GM18507 (cell line): ENCODE results near the gene PCGF3.
"Not testable (repeated sequence)": the region's sequence is repeated elsewhere in the genome, so short reads cannot be mapped to it uniquely, and the experiment has no call there.

Experiments
- DNase-seq: peaks from one replicate; pipeline ENCODE4 v3.0.0; 2011; ENCODE audit warnings: low read depth; ENCODE audit not compliant: insufficient read length; ENCODE audit errors: extremely low spot score
- FAIRE-seq: peaks from 2 replicates; lab custom pipeline; 2011; peaks lifted over from hg19 to GRCh38; lab: Jason Lieb, UNC

PCGF3 gene

DNA sequence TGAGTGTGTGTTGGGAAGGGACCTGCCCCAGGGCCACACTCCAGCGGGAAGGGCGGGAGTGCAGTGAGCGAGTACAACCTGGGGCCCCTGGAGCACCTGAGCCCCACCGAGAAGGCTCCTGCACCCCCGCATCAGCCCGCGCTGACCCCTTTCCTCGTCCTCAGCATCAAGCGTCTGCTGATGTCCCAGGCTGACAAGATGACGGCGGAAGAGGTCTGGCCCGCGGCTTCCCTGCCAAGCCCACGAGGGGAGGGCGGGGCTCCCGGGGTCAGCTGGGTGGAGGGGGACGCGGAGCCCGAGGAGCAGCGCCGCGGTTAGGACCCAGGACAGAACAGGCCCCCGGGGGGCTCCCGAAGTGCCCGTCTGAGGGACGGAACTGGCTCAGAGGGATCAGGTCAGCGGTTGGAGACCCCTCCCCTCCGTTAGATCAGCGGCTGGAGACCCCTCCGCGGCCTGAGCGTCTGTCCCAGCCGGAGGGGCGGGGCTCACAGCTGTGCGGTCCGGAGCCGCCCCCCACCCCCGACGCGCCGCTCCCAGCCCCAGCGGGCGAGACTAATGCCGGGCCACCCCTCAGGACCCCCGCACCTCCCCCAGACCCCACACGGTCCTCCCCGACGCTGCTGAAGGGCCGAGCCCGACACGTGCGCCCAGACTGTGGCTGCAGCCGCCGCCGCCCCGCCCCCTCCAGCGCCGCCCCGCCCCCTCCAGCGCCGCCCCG lies 24.5 kb upstream of the PCGF3 start:
- no peak for FAIRE-seq
- no peak for DNase-seq

- no peak for FAIRE-seq
- DNase-seq = no peak
Measured at GRCh38 chr4:681736-682451, 23.7 kb upstream of the PCGF3 start.

DNA sequence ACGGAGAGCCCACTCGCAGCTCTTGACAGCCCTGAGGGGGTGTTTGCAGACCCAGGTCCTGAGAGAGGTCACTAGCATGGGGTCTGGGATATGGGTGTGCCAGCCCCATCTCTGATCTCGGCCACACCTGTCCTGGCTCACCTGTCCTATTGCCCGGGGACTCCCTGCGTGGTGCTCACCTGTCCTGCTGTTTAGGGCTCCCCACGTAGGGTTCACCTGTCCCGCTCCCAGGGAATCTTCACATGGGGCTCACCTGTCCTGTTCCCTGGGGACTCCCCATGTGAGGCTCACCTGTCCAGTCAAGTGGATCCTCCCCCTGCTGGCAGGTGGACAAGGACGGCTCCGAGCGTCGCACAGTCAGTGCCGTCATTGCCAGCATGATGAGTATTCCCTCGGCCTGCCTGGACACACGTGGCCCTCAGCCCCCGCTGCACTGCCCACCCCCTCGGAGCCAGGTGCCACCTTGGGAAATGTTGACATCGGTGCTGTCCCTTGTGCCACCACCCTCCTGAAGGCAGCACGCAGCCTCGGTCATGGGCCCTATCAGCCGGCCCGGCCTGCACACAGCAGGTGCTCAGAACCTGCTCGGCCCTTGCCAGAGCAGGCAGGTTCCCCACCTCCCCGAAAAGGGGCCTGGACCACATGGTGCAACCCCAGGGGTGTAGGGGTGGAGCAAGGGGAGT lies 23.0 kb upstream of the PCGF3 start:
- FAIRE-seq = no peak
- DNase-seq = no peak

DNA sequence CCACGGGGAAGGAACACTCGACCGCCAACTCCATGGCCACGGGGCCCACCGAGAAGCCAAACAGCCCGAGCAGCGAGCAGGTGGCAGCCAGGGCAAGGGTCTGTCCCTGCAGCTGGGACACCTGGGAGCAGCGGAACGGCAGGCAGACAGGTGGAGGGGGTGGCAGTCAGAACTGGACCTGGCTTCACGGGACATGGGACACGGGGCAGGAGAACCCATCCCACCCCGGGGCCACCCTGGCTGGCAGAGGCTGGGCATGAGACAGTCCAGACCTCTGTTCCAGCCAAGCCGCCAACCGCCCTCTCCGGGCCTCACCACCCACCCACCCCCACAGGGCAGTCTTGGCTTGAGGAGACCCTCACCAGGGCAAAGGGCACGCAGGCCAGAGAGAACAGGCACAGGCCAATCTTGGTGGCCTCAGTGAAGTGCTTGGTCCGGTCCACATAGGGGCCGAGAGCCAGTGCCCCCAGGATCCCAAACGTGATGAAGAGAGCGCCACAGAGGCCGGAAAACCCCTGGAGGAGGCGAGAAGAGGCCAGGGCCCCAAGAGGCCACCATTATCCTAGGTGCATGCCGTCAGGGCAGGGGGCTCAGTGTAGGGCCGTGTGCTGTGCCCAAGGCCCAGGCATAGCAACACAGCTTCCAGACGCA lies 22.3 kb upstream of the PCGF3 start:
- DNase-seq (no peak), FAIRE-seq (no peak)

- FAIRE-seq = no peak
- DNase-seq = no peak
Measured at GRCh38 chr4:683982-684622, 21.5 kb upstream of the PCGF3 start.

GRCh38 chr4:684623-685327 lies 20.9 kb upstream of the PCGF3 start:
- no peak for FAIRE-seq

GRCh38 chr4:685679-686412 lies 19.8 kb upstream of the PCGF3 start:
- DNase-seq = no peak
- FAIRE-seq = no peak

More at GRCh38 chr4:684623-685327, 20.9 kb upstream of the PCGF3 start:
- no peak for DNase-seq

- FAIRE-seq = no peak
- no peak for DNase-seq
Measured at GRCh38 chr4:686413-687040, 19.1 kb upstream of the PCGF3 start.

GRCh38 chr4:687048-687970 lies 18.3 kb upstream of the PCGF3 start:
- DNase-seq = no peak
- FAIRE-seq = no peak

GRCh38 chr4:687971-688853 lies 17.4 kb upstream of the PCGF3 start:
- no peak for DNase-seq
- no peak for FAIRE-seq

DNA sequence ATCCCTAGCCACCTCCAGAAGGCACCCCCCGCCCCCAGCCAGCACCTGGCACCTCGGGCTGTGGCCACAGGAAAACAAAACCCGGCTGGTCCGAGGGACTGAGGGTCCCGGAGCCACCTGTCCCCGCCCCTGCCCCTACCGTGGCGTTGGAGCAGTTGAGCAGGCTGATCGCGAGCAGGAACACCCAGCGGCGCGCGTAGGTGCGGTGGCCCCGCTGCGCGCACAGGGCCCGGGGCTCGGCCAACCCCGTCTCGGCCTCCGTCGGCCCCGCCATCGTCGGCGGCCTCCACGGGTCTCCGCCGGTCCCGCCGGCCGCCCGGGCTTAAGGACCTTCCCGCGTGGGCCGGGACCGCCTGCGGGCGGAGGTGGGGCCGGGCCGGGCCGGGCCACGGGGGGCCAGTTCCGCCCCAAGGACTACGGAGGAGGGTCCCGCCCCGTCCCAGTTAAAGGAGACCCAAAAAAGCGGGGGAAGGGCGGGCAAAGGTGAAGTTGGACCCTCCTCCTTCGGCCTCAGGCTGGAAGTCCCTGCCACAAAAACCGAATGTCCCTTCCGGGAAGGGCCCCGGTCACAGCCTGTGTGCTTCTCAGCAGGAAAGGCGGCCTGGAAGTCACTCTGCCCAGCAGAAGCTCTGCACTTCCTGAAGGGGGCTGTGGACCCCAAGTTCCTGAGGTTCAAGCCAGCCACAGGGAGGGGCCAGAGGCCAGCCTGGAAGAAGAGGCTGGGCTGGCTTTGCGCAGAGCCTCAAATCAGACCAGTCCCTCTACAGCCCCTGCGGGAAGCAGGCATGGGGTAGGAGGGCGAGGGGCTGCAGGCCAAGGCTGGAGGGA lies 16.6 kb upstream of the PCGF3 start, which contains the start of gene SLC49A3:
SLC49A3 (minus strand) TSS at position 298 of the 828 bp plus-strand sequence; CDS start at position 274, 24 bp downstream.
- FAIRE-seq (no peak), DNase-seq (no peak)

- FAIRE-seq (no peak), DNase-seq (no peak)
Measured at GRCh38 chr4:689723-690122, 15.9 kb upstream of the PCGF3 start.

DNA sequence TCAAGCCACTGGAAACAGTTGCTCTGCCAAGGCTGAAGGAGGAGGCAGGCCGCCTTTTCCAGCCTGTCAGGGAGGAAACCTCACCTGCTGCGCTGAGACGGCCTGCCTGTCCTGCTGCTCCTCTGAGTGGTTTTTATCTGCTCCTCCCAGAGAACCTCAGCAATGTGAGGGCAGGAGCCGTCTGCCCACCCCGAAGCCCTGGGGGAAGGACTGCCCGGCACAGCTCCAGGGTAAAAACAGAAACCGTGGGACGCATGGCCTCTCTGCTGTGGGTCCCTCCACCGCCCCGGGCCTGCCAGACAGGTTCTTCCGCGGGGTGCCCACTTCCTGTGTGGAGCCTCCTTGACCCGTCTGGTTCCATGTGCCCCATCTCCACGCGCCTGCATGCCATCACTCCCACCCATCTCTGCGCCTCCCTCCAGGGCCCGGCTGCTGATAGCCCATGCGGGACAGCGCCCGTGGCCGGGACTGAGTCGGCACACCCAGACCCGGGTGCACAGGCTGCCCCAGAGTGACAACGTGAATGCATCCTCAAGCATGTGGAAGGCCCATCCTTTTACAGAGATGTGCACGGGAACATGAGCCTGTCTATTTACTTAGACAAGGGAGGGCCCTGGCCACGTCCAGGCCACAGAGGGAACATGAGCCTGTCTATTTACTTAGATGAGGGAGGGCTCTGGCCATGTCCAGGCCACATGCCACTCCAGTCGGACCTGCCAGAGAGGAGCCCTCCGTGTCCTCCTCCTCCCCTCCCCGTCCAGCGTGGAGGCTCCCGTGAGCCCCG lies 12.7 kb upstream of the PCGF3 start:
- no peak for FAIRE-seq
- DNase-seq = no peak

DNA sequence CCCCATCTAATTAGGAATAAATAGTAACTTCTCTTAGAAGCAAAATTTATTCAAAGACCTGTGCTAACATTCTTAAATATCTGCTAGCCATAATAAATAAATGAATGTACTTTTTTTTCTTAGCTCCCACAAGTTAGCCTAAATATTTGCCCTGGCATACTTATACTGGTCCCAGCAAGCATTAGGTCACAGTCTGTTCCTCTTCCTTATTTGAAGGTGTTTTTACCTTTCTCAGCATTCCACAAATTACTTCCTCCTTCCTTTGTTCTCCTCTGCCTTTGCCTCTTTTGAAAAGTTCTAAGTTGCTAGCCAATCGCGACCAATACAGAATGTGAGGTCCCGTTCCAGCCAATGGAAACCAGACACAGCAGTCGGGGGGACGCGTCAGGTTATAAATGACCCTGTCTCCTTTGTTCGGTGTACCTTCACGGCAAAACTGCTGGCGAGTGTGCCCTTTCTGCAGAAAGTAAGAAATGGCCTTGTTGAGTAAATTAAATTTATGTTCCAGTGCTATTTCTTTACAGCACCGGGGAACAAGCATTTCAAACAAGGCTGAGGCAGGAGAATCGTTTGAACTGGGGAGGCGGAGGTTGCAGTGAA lies 11.2 kb upstream of the PCGF3 start:
- not testable (repeated sequence) for DNase-seq, FAIRE-seq
